Measurements from ENCODE around the gene DCC. TPM values are rescaled to one million over a fixed set of nuclear protein-coding genes. Genes with fewer than 3 reads are reported as not detected.

The DCC gene
- polyA plus RNA-seq, 1 donor (not counting 4 experiments of a cell fraction or from before 2014, with no cell fraction given), result not detected

DNA sequence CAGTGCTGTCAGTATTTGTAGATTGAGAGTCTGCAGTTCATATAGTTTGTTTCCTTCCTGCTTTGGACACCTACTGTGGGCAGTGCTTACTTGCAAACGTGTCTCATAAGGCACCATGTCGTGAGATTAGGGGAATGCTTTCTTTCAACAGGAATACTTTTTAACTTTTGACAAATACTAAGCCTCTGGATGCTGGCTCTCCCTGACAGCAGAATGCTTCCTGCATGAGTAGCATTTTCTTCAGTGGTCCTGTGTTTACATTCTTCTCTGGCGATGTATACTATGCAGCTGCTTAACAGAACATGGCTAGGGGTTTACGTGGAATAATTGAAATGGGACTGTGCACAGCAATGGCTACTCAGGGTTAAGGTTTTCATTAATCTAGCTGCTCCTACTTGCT, 1077.0 kb downstream of the DCC start:
- TF ChIP-seq EZH2 (IDR thresholded peaks at IDR 0.05; ENCODE audit: low read length), result no peak
- TF ChIP-seq, protein P1, sequence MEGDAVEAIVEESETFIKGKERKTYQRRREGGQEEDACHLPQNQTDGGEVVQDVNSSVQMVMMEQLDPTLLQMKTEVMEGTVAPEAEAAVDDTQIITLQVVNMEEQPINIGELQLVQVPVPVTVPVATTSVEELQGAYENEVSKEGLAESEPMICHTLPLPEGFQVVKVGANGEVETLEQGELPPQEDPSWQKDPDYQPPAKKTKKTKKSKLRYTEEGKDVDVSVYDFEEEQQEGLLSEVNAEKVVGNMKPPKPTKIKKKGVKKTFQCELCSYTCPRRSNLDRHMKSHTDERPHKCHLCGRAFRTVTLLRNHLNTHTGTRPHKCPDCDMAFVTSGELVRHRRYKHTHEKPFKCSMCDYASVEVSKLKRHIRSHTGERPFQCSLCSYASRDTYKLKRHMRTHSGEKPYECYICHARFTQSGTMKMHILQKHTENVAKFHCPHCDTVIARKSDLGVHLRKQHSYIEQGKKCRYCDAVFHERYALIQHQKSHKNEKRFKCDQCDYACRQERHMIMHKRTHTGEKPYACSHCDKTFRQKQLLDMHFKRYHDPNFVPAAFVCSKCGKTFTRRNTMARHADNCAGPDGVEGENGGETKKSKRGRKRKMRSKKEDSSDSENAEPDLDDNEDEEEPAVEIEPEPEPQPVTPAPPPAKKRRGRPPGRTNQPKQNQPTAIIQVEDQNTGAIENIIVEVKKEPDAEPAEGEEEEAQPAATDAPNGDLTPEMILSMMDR (optimal IDR thresholded peaks at IDR 0.05 in 1 of 3, IDR thresholded peaks at IDR 0.05 in 1 of 3, conservative IDR thresholded peaks at IDR 0.05 in 1 of 3; ENCODE audit: extremely low read depth in 1 of 3, insufficient read depth in 2 of 3, low read length in 3 of 3), result no peak

DNA sequence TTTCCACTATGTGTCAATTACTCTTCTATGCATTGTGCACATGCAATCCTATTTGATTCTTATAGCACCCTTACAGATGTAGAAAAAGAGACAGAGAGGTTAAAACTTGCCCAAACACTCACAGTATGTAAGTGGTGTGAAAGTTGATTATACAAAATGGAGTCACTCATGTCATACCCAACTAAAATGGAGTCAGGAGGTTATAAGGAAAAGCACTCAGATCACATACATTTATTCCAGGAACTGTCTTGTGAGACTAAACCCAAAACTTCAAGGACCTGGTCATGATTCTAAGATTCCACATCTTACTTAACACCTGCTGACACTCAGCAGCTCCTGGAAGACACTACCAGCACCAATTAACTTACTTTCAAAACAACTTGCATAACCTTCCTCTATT, 1081.9 kb downstream of the DCC start:
- Histone ChIP-seq H4K20me1 (ENCODE audit: control insufficient read depth, extremely low read depth, insufficient read depth, low read length) (no peaks in the 10 kb centered on the region), H3K27me3 (ENCODE audit: control insufficient read depth, extremely low read depth, insufficient read depth, low read length) (no peaks in the 10 kb centered on the region), H3K9me1 (ENCODE audit: control insufficient read depth, extremely low read depth, insufficient read depth, low read length) (no peaks in the 10 kb centered on the region), H3K4me1 (ENCODE audit: control insufficient read depth, extremely low read depth, insufficient read depth, low read length) (no peaks in the 10 kb centered on the region), H3K36me3 (ENCODE audit: control insufficient read depth in 2 of 2, extremely low read depth in 1 of 2, insufficient read depth in 2 of 2, low read length in 2 of 2) (no peaks in the 10 kb centered on the region), H3K9ac (ENCODE audit: control insufficient read depth, extremely low read depth, insufficient read depth, low read length) (no peak overlapping the region), H3K9me3 (ENCODE audit: control insufficient read depth, low read depth, low read length) (no peaks in the 10 kb centered on the region), H3K79me2 (ENCODE audit: control insufficient read depth, insufficient read depth, low read length) (no peaks in the 10 kb centered on the region), H3K4me2 (ENCODE audit: control insufficient read depth, extremely low read depth, insufficient read depth, low read depth, low read length) (no peak overlapping the region), H2AFZ (ENCODE audit: control insufficient read depth, low read length) (no peak overlapping the region), H3K27ac (ENCODE audit: control insufficient read depth, insufficient read depth, low read length) (no peak overlapping the region), H3K4me3 (ENCODE audit: control insufficient read depth in 2 of 3, extremely low read depth in 1 of 3, insufficient read depth in 2 of 3, low read depth in 1 of 3, low read length in 3 of 3) (no peak overlapping the region)
- FAIRE-seq, result no peak
- DNase-seq (ENCODE audit: low read depth, low spot score), result no peak
- TF ChIP-seq, protein P1 (optimal IDR thresholded peaks at IDR 0.05 in 1 of 3, IDR thresholded peaks at IDR 0.05 in 1 of 3, conservative IDR thresholded peaks at IDR 0.05 in 1 of 3; ENCODE audit: extremely low read depth in 1 of 3, insufficient read depth in 2 of 3, low read length in 3 of 3), result no peak
- TF ChIP-seq EZH2 (IDR thresholded peaks at IDR 0.05; ENCODE audit: low read length), result no peak
- dilution Hi-C loops (cut with MboI; ENCODE audit: extremely low pct_ligation_motif_present, low sequenced_read_pairs), result no loop called here

More for the DNA sequence above, 1077.0 kb downstream of the DCC start:
- dilution Hi-C loops (cut with MboI; ENCODE audit: extremely low pct_ligation_motif_present, low sequenced_read_pairs), result no loop called here
- Histone ChIP-seq H3K4me1 (ENCODE audit: control insufficient read depth, extremely low read depth, insufficient read depth, low read length) (no peaks in the 10 kb centered on the region), H4K20me1 (ENCODE audit: control insufficient read depth, extremely low read depth, insufficient read depth, low read length) (no peaks in the 10 kb centered on the region), H3K27me3 (ENCODE audit: control insufficient read depth, extremely low read depth, insufficient read depth, low read length) (no peaks in the 10 kb centered on the region), H3K4me2 (ENCODE audit: control insufficient read depth, extremely low read depth, insufficient read depth, low read depth, low read length) (no peak overlapping the region), H3K79me2 (ENCODE audit: control insufficient read depth, insufficient read depth, low read length) (no peaks in the 10 kb centered on the region), H3K4me3 (ENCODE audit: control insufficient read depth in 2 of 3, extremely low read depth in 1 of 3, insufficient read depth in 2 of 3, low read depth in 1 of 3, low read length in 3 of 3) (no peak overlapping the region), H3K9me3 (ENCODE audit: control insufficient read depth, low read depth, low read length) (no peaks in the 10 kb centered on the region), H3K27ac (ENCODE audit: control insufficient read depth, insufficient read depth, low read length) (no peak overlapping the region), H3K36me3 (ENCODE audit: control insufficient read depth in 2 of 2, extremely low read depth in 1 of 2, insufficient read depth in 2 of 2, low read length in 2 of 2) (no peaks in the 10 kb centered on the region), H2AFZ (ENCODE audit: control insufficient read depth, low read length) (no peak overlapping the region), H3K9me1 (ENCODE audit: control insufficient read depth, extremely low read depth, insufficient read depth, low read length) (no peaks in the 10 kb centered on the region), H3K9ac (ENCODE audit: control insufficient read depth, extremely low read depth, insufficient read depth, low read length) (no peak overlapping the region)
- no peak for FAIRE-seq
- DNase-seq (ENCODE audit: low read depth, low spot score), result no peak

Measured in keratinocyte (primary cell).